HepG2 (cell line): ENCODE measurements around the gene TM9SF4. TPM values are rescaled to one million over a fixed set of nuclear protein-coding genes. Genes with fewer than 3 reads are reported as not detected.

Source experiments
- ATF4 ChIP-seq, 2 experiments: fragments of 450-650 bp in 1 of 2; sonication (generic) in 1 of 2; formaldehyde crosslinking; IDR thresholded peaks; 2 replicates each; pipeline versions ENCODE4 v1.5.0 to v1.8.0; 2020 to 2022; ENCODE audit warnings: mild to moderate bottlenecking in 1 of 2, missing genetic modification reagents in 1 of 2
- HBP1 ChIP-seq: IDR thresholded peaks from 2 replicates; pipeline ENCODE4 v1.6.1; 2016; ENCODE audit warnings: low read depth, control low read depth
- HHEX ChIP-seq: IDR thresholded peaks from 2 replicates; pipeline ENCODE4 v1.6.1; 2016; ENCODE audit warnings: control low read depth
- ISL2 ChIP-seq: sonication (generic); formaldehyde crosslinking; IDR thresholded peaks from 2 replicates; pipeline ENCODE4 v1.5.0; 2020; ENCODE audit warnings: missing genetic modification reagents
- KAT7 ChIP-seq: IDR thresholded peaks from 2 replicates; pipeline ENCODE4 v1.6.1; 2018; ENCODE audit warnings: borderline replicate concordance, missing compliant biosample characterization
- KDM2A ChIP-seq: sonication (generic); formaldehyde crosslinking; IDR thresholded peaks from 2 replicates; pipeline ENCODE4 v1.4.0; 2020; ENCODE audit warnings: low read depth, missing genetic modification reagents, borderline replicate concordance
- LCORL ChIP-seq, 2 experiments: fragments of 450-650 bp in 1 of 2; sonication (generic) in 1 of 2; formaldehyde crosslinking in 1 of 2; IDR thresholded peaks; 2 replicates each; pipeline versions ENCODE4 v1.5.0 to v1.6.1; 2017 to 2020; ENCODE audit warnings: antibody characterized with exemption in 1 of 2, missing genetic modification reagents in 1 of 2
- LRRFIP1 ChIP-seq: sonication (generic); formaldehyde crosslinking; conservative IDR thresholded peaks from 2 replicates; pipeline ENCODE4 v1.4.0; 2020; ENCODE audit warnings: missing genetic modification reagents
- RXRA ChIP-seq: sonication (generic); formaldehyde crosslinking; IDR thresholded peaks from 2 replicates; pipeline ENCODE4 v1.5.1; 2020; ENCODE audit warnings: missing genetic modification reagents
- TBX3 ChIP-seq: fragments of 450-650 bp; IDR thresholded peaks from 2 replicates; pipeline ENCODE4 v1.6.1; 2017; ENCODE audit warnings: antibody characterized with exemption, mild to moderate bottlenecking, inconsistent platforms, borderline replicate concordance
- ZBTB37 ChIP-seq: sonication (generic); formaldehyde crosslinking; IDR thresholded peaks from 2 replicates; pipeline ENCODE4 v1.4.0; 2020; ENCODE audit warnings: mild to moderate bottlenecking, missing genetic modification reagents
- ZFP41 ChIP-seq: sonication (generic); formaldehyde crosslinking; IDR thresholded peaks from 2 replicates; pipeline ENCODE4 v1.4.0; 2020; ENCODE audit warnings: mild to moderate bottlenecking, missing genetic modification reagents, borderline replicate concordance
- ZFX ChIP-seq: sonication (generic); formaldehyde crosslinking; IDR thresholded peaks from 2 replicates; pipeline ENCODE4 v1.4.0; 2020; ENCODE audit warnings: mild to moderate bottlenecking, low read depth, missing genetic modification reagents, moderate library complexity
- ZNF136 ChIP-seq: sonication (generic); formaldehyde crosslinking; IDR thresholded peaks from 2 replicates; pipeline ENCODE4 v1.8.1; 2022; ENCODE audit warnings: low read depth, mild to moderate bottlenecking, moderate library complexity, missing genetic modification reagents
- ZNF232 ChIP-seq: sonication (generic); formaldehyde crosslinking; IDR thresholded peaks from 2 replicates; pipeline ENCODE4 v1.4.0; 2020; ENCODE audit warnings: missing genetic modification reagents, borderline replicate concordance
- ZNF234 ChIP-seq: sonication (generic); formaldehyde crosslinking; conservative IDR thresholded peaks from 2 replicates; pipeline ENCODE4 v1.5.1; 2020; ENCODE audit warnings: mild to moderate bottlenecking, missing genetic modification reagents
- ZNF569 ChIP-seq: sonication (generic); formaldehyde crosslinking; IDR thresholded peaks from 2 replicates; pipeline ENCODE4 v1.5.0; 2020; ENCODE audit warnings: mild to moderate bottlenecking, missing genetic modification reagents, moderate library complexity, borderline replicate concordance
- ZNF704 ChIP-seq: sonication (generic); formaldehyde crosslinking; IDR thresholded peaks from 2 replicates; pipeline ENCODE4 v1.8.1; 2023; ENCODE audit warnings: mild to moderate bottlenecking, inconsistent platforms, moderate library complexity, missing genetic modification reagents, borderline replicate concordance
- ZNF770 ChIP-seq: sonication (generic); formaldehyde crosslinking; IDR thresholded peaks from 2 replicates; pipeline ENCODE4 v1.5.0; 2020; ENCODE audit warnings: mild to moderate bottlenecking, missing genetic modification reagents
- polyA plus RNA-seq, 8 experiments: library from polyadenylated mRNA; depleted of rRNA in 3 of 8; stranded (reverse) in 7 of 8; unstranded in 1 of 8; fragments of >200 nt; fragmentation: Illumina TruSeq in 4 of 8; extraction: Trizol in 4 of 8; gene quantifications; 2 replicates each; pipeline versions ENCODE4 v1.2.1 to v1.2.3, GENCODE V29; 2011 to 2016; ENCODE audit warnings: low read depth in 4 of 8, missing spikeins in 1 of 8, mixed read lengths in 1 of 8; ENCODE audit not compliant: insufficient read depth in 1 of 8
- total RNA-seq, 5 experiments: library from RNA; depleted of rRNA; stranded (reverse); fragments of >200 nt; fragmentation: Illumina TruSeq; extraction: Trizol; gene quantifications; 2 replicates each; pipeline ENCODE4 v1.2.3, GENCODE V29; 2016; ENCODE audit warnings: low read depth in 1 of 5

TM9SF4 gene
- total and polyA plus RNA-seq, 2 of the 13 experiments (the other 11 are each of a cell fraction or from before 2014, with no cell fraction given) = 53.5 to 171 TPM

- TF ChIP-seq TBX3 (no peak), KDM2A (CRISPR knock-in tag) (no peak; the same call in 1 of the 2 replicates), ATF4 (CRISPR knock-in tag; IDR thresholded peaks at IDR 0.05) (no peak), ZFX (peak; percentile 84), ZNF234 (CRISPR knock-in tag) (no peak), ZNF770 (CRISPR knock-in tag) (no peak), RXRA (CRISPR knock-in tag) (peak; percentile 42; the same call in 1 of the 2 replicates), ISL2 (no peak), ZNF232 (no peak), LCORL (IDR thresholded peaks at IDR 0.05) (no peak), LCORL (CRISPR knock-in tag; IDR thresholded peaks at IDR 0.05) (no peak), ZBTB37 (CRISPR knock-in tag) (no peak), ZFP41 (CRISPR knock-in tag) (no peak), HHEX (CRISPR knock-in tag) (no peak), ZNF569 (CRISPR knock-in tag) (no peak), ZNF704 (no peak), HBP1 (CRISPR knock-in tag) (no peak; the same call in 1 of the 2 replicates), KAT7 (no peak), ZNF136 (CRISPR knock-in tag) (no peak), LRRFIP1 (CRISPR knock-in tag) (no peak)
These were observed 43.1 kb downstream of the TM9SF4 start (continued) for GRCh38 chr20:32152421-32153155.
